HG02588 (cell line): ENCODE measurements around the gene PARD6A.
"Not testable (repeated sequence)": the region's sequence is repeated elsewhere in the genome, so short reads cannot be mapped to it uniquely, and the experiment has no call there.

ENCODE experiments used
- ATAC-seq: cut with Tn5 transposase; IDR thresholded peaks from one replicate; pipeline ENCODE4 v1.9.1; 2021; ENCODE audit warnings: mild to moderate bottlenecking, moderate library complexity; ENCODE audit not compliant: unreplicated experiment

Gene PARD6A

GRCh38 chr16:67685388-67686112, 24.8 kb downstream of the PARD6A start:
- no peak for ATAC-seq

DNA sequence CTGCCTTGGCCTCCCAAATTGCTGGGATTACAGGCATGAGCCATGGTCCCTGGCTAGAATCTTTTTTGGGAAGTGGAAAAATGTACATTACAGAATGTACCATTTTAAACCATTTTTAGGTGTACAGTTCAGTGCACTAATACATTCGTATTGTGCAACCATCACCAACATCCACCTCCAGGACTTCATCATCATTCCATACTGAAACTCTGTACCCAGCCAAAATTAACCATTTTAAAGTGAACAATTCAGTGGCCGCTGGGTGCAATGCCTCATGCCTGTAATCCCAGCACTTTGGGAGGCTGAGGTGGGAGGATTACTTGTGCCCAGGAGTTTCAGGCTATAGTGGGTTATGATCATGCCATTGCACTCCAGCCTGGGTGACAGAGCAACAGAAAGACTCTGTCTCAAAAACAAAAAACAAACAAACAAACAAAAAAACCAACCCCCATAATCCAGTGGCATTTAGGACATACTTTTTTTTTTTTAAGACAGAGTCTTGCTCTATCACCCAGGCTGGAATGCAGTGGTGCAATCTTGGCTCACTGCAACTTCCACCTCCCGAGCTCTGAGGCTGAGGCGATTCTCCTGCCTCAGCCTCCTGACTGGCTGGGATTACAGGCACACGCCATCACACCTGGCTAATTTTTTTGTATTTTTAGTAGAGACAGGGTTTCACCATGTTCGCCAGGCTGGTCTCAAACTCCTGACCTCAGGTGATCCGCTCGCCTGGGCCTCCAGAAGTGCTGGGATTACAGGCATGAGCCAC, 32.9 kb downstream of the PARD6A start:
- not testable (repeated sequence) for ATAC-seq

DNA sequence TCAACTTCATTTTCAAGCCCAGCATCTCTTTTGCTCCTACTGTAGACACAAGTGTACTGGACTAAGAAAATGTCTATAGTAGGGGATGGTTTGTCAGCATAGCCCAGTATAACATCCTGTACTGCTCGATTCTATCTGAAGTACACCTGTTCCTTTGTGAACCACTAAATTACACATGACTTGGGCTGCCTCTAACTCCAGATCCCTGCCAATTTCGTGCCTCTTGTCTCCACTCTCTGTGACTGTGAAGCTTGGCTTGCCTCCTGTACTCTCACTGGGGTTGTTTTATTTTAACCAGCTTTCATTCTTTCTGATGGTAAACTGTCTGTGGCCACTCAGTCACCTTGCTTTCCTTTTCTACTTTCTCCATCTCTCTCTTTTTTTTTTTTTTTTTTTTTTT, 33.9 kb downstream of the PARD6A start:
- ATAC-seq: no peak

DNA sequence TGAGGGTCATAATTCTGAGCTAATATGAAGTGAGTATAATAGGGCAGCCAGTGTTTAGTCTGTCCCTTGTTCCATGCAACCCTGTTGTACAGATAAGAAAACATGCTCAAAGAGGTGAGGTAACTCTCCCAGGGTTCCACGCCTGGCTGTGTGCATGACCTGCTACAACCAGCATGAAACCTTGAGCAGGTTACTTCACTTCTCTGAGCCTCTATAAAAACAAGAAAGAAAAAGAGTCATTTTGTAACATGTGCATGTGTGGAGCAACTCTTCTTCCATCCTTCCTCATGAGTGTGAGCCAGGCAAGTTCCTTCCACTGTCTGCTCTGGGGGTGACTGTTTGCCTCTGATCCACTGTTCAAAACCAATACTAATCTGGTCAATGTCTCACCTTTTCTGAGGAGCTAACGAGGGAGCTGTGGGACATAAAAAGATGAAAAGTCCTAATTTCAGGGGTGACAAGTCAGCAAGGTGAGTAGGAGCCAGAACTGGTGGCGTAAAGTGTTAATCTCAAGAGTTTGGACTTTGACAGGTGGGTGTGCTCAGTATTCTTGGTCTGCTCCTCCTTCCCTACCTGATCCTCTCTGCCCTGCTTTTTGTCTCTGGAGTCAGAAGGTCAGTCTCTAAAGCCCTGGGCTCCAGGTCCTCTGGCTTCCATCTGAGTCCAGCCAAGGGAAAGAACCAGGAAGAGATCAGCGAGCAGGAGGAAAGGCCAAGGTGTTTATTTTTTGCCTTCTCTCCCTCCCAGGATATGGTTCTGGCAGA, 36.8 kb downstream of the PARD6A start:
- ATAC-seq: no peak

GRCh38 chr16:67699265-67699664, 38.5 kb downstream of the PARD6A start:
- no peak for ATAC-seq

DNA sequence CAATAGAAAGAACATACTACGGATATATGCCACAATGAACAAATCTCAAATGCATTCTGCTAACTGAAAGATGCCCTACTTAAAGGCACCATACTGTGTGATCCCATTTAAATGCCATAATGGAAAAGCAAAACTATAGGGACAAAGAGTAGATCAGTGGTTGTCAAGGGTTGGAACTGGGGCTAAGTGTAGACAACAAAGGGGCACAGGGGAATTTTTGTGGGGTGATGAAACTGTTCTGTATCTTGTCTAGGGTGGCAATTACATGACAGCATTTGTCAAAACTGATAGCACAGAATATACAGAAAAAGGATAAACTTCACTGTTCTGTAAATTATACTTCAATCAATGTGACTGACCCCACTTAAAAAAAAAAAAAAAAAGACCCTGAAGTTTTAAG, 40.7 kb downstream of the PARD6A start:
- no peak for ATAC-seq

DNA sequence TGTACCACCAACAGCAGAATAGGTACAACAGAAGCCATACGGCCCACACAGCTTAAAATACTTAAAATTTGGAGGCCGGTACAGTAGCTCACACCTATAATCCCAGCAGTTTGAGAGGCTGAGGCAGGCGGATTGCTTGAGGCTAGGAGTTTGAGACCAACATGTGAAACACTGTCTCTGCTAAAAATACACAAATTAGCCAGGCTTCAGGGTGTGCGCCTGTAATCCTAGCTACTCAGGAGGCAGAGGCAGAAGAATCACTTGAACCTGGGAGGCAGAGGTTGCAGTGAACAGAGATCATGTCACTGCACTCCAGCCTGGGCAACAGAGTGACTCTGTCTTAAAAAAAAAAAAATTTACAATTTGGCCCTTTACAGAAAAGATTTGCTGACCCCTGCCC, 41.4 kb downstream of the PARD6A start:
- ATAC-seq: no peak

DNA sequence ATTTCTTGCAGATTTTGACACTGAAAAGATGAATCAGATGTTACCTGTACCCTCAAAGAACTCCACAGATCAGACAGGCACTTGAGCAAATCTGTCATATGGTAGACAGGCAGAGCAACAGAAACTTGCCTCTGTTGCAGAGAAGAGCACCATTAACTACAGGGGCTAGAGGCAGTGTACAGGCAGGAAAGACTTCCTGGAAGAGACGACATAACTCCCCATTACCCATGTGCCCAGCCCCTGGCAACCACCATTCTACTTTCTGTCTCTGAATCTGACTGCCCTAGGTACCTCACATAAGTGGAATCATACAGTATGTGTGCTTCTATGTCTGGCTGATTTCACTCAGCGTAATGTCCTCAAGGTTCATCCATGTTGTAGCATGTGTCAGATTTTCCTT, 42.9 kb downstream of the PARD6A start:
- ATAC-seq: no peak

DNA sequence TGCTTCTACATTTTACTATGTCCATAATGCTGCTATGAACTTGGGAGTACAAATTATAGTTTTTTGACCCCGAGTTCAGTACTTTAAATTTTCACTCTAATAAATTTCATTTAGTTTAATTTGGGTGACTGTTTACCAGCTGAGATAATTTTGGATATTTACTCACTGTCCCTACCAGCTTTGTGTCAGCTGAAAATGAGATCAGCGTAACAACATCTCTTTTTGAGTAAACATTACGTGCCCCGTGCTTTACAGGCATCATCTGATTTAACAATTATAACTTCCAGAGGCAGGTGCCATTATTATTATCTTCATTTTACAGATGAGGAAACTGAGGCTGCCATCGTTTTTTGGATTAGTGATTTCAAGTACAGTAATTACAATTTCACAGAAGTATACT, 43.4 kb downstream of the PARD6A start:
- no peak for ATAC-seq

DNA sequence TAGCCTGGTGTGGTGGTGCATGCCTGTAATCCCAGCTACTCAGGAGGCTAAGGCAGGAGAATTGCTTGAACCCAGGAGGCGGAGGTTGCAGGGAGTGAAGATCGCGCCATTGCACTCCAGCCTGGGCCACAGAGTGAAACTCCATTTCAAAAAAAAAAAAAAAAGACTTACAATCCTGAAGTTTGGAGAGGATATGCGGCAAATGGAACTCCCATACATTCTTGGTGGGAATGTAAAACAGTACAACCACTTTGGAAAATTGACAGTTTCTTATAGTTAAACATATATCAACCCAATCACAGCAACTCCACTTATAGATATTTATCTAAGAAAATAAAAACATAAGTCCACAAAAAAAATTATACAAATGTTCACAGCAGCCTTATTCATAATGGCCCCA, 46.5 kb downstream of the PARD6A start:
- no peak for ATAC-seq

DNA sequence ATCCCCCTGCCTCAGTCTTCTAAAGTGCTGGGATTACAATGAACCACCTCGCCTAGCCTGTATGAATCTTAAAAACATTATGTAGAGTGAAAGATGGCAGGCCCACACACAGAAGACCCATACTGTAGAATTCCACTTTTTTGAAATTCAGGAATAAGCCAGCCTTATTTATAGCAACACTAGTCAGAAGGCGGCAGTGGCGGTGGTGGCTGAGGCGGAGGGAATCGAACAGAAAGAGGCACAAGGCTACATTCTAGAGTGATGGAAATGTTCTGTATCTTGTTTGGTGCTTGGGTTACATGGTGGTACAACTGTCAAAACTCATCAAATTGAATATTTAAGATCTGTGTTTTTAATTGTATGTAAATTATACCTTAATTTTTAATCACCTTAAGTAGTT, 47.0 kb downstream of the PARD6A start:
- no peak for ATAC-seq

DNA sequence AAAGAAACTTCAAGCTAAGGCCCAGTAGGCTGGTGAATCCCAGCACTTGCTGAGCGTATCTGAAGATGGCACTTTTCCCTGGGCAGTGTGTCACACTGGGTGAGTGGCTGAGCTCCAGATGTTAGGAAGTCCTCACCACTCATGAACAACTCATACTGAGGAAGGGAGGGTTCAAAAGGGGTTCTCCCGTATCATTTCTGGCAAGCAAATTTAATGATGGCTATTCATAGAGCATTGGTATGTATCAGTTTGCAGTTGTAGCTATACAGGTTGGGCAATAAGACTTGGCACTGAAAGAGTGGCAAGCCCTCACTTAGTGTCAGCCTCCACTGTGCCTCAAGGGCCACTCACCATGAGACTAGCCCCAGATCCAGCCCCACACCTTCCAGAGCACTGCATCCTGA, 47.6 kb downstream of the PARD6A start:
- no peak for ATAC-seq

GRCh38 chr16:67709050-67709449, 48.3 kb downstream of the PARD6A start:
- ATAC-seq: no peak

DNA sequence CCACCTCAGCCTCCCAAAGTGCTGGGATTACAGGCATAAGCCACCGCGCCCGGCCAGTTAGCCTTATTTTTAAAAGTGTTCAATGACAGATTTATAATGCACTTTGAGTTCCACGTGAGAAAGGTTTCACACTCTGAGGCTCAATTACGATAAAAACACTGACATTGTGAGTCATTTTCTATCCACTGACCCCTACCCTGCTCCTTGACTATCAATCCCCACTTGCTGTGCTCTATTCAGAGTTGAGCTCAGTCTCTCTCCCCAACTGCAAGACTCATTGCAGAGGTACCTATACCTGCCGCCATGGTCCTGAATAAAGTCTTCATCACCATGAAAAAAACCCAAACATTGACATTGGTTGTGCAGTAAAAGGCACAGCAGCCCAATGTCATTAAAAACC, 49.8 kb downstream of the PARD6A start:
- no peak for ATAC-seq
